Urinary bladder (tissue), 4 donors: ENCODE data around the gene MUC2. TPM values are rescaled to one million over a fixed set of nuclear protein-coding genes. Genes with fewer than 3 reads are reported as not detected.

Experiments used
- DNase-seq: peaks from one replicate; pipeline ENCODE4 v3.0.0-alpha.2; 2015; ENCODE audit errors: extremely low spot score
- H3K27ac ChIP-seq: one replicate; pipeline ENCODE4 v1.5.1; 2013; ENCODE audit warnings: low read depth, mild to moderate bottlenecking, moderate library complexity
- H3K36me3 ChIP-seq: one replicate; pipeline ENCODE4 v1.6.1; 2013; ENCODE audit warnings: mild to moderate bottlenecking, moderate library complexity; ENCODE audit not compliant: insufficient read depth
- H3K4me1 ChIP-seq: one replicate; pipeline ENCODE4 v1.6.1; 2013; ENCODE audit warnings: mild to moderate bottlenecking, moderate library complexity; ENCODE audit not compliant: insufficient read depth
- H3K4me3 ChIP-seq: one replicate; pipeline ENCODE4 v1.5.1; 2013; ENCODE audit warnings: low read depth, low read length
- WGBS: extraction: QIAGEN DNeasy Blood & Tissue Kit; methylation state at CpG from one replicate; pipeline ENCODE4 v1.1.7; 2013; 5-methylcytosine and 5-hydroxymethylcytosine counted together
- polyA plus RNA-seq: library from polyadenylated mRNA; stranded (reverse); fragments of 200-250 nt; gene quantifications from one replicate; pipeline ENCODE4 v1.2.3, GENCODE V29; 2013
- total RNA-seq: library from RNA; depleted of rRNA; stranded (reverse); fragments of >200 nt; gene quantifications from one replicate; pipeline ENCODE4 v1.2.3, GENCODE V29; 2014
- donor health status: healthy with polysubstance abuse.
- donor health status: healthy.

MUC2 gene
- total and polyA plus RNA-seq, 2 donors = 0.01 TPM; not detected in 1

DNA sequence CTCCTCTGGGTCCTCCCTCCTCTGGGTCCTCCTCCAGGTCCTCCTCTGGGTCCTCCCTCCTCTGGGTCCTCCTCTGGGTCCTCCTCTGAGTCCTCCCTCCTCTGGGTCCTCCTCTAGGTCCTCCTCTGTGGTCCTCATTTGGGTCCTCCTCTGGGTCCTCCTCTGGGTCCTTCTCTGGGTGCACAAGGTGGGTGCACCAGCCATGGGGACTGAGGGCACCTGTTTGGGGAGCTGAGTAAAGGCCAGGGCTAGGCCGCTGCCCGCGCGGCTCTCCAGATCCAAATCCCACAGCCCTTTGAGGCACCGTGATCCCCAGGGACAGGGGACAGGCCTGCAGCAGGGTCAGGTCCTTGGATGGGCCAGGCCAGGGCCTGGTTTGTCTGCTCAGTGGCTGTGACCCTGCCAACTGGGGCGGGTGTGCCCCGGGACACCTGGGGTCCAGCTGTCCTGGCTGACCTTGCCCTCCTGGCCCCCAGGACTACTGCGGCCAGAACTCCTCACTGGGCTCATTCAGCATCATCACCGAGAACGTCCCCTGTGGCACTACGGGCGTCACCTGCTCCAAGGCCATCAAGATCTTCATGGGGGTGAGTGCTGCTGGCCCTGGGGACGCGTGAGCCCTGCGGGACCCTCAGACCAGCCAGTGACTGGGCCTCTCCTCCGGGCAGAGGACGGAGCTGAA, 12.7 kb downstream of the MUC2 start:
- WGBS = 95% methylated on average over 17 of the region's 17 CpGs
- Histone ChIP-seq H3K27ac (no peak overlapping the region), H3K4me1 (no peaks in the 10 kb centered on the region), H3K36me3 (no peaks in the 10 kb centered on the region), H3K4me3 (no peak overlapping the region)
- DNase-seq = no peak

DNA sequence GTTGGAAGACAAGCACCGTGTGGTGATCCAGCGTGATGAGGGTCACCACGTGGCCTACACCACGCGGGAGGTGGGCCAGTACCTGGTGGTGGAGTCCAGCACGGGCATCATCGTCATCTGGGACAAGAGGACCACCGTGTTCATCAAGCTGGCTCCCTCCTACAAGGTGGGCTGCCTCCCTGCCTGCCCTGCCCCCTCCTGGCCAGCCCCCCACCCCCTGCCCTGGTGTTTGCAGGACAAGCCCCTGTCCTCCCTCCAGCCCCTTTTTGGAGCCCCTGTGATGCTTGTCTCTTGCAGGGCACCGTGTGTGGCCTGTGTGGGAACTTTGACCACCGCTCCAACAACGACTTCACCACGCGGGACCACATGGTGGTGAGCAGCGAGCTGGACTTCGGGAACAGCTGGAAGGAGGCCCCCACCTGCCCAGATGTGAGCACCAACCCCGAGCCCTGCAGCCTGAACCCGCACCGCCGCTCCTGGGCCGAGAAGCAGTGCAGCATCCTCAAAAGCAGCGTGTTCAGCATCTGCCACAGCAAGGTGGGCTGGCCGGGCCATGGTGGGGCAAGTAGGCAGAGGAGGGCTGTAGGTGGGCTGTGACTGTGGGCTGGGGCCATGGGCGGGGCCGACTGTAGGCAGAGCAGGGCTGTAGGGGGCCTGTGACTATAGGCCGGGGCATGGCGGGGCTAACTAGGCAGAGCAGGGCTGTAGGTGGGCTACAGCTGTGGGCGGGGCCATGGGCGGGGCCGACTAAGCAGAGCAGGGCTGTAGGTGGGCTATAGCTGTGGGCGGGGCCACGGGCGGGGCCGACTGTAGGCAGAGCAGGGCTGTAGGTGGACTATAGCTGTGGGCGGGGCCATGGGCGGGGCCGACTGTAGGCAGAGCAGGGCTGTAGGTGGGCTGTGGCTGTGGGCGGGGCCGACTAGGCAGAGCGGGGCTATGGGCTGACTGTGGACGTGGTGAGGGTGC, 13.6 kb downstream of the MUC2 start:
- no peak overlapping the region for H3K4me3 ChIP-seq
- no peaks in the 10 kb centered on the region for H3K36me3 ChIP-seq
- 90% methylated on average over 40 of the region's 40 CpGs for WGBS
- H3K27ac ChIP-seq = no peak overlapping the region
- no peaks in the 10 kb centered on the region for H3K4me1 ChIP-seq
- no peak for DNase-seq

DNA sequence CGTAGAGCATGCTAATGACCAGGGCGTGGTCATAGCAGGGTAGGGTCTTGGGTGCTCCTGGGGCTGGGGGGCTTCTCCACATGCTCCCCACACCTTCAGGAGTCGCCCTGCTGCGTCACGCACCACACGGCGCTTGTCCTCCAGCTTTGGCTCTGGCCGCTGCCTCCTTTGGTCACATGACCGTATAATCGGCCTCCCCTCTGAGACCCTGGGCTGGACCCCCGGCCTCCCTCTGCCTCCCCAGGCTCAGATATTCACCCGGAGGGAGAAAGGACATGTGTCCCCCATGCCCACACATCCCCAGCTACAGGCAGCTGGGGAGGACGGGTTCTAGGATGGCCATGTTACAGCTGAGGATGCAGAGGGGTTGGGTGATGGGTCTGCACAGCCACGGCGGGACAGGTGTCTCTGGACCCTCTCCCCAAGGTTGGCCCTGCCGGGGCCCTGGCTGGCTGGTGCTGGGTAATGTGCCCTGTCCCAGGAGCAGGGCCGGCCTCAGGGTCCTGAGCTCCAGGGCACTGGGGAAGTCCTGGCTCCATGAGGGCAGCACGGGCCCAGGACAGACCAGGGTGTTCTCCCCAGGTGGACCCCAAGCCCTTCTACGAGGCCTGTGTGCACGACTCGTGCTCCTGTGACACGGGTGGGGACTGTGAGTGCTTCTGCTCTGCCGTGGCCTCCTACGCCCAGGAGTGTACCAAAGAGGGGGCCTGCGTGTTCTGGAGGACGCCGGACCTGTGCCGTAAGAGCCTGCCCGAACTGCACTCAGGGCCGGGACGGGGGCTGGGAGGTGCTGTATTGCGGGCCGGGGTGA, 14.5 kb downstream of the MUC2 start:
- H3K4me1 ChIP-seq = no peaks in the 10 kb centered on the region
- DNase-seq = no peak
- WGBS = 95% methylated on average over 33 of the region's 33 CpGs
- no peak overlapping the region for H3K27ac ChIP-seq
- H3K4me3 ChIP-seq = no peak overlapping the region
- no peaks in the 10 kb centered on the region for H3K36me3 ChIP-seq

DNA sequence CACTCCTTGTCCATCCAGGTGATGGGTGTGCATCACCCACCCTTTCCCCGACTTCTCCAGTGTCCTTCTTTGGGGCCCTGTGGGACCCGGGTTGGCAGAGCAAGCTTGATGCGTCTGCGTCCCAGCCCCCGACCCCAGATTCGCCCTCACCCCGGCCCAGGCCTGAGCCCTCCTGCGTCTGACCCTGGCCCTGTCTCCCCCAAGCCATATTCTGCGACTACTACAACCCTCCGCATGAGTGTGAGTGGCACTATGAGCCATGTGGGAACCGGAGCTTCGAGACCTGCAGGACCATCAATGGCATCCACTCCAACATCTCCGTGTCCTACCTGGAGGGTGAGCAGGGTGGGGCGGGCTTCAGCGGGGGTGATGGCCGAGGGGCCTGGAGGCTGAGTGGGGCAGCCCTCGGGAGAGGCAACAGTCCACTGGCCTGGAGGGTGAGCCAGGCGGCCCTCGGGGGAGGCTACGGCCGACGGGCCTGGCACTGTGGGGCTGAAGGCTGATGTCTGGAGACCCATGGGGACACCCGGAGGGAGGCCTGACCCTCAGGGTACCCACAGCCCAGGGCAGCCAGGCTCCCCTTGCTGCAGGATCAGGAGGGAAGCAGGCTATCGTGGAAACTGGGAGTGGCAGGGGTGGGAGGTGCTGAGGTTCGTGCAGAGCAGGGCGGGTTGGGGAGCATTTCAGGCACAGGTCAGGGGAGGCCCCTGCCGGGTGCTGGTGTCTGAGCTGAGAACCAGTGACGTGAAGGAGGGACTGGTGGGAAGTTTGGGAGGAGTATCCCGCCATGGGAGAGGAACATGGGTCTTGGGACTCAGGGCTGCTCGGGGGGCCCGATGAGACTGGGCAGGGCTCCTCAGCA, 15.3 kb downstream of the MUC2 start:
- H3K36me3 ChIP-seq = no peaks in the 10 kb centered on the region
- no peaks in the 10 kb centered on the region for H3K4me1 ChIP-seq
- no peak overlapping the region for H3K27ac ChIP-seq
- H3K4me3 ChIP-seq = no peak overlapping the region
- 85% methylated on average over 31 of the region's 31 CpGs for WGBS
- DNase-seq = no peak

DNA sequence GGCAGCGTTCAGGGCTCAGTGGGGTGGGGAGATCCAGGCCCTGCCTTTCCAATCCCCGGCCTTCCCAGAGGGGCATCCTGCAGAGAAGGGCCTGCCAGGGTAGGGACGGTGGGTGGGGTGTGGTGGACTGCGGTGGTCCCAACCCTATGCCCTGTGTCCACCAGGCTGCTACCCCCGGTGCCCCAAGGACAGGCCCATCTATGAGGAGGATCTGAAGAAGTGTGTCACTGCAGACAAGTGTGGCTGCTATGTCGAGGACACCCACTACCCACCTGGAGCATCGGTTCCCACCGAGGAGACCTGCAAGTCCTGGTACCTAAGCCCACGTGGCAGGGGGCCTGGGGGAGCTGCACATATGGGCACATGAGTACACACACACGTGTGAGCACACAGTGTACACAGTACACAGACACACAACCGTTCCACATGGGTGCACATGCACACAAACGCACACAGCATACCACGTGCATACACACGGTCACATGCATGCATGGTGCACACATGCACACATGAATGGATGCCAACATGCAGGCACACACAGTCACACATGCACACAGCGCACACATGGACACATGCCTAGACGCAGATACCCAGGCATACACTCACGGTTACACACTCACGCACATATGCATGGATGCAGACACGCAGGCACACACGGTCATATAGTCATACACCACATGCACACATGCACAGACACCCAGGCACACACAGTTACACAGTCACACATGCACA, 16.1 kb downstream of the MUC2 start:
- DNase-seq = no peak
- Histone ChIP-seq H3K4me1 (no peaks in the 10 kb centered on the region), H3K4me3 (no peak overlapping the region), H3K36me3 (no peaks in the 10 kb centered on the region), H3K27ac (no peak overlapping the region)
- WGBS = 93% methylated on average over 20 of the region's 20 CpGs

DNA sequence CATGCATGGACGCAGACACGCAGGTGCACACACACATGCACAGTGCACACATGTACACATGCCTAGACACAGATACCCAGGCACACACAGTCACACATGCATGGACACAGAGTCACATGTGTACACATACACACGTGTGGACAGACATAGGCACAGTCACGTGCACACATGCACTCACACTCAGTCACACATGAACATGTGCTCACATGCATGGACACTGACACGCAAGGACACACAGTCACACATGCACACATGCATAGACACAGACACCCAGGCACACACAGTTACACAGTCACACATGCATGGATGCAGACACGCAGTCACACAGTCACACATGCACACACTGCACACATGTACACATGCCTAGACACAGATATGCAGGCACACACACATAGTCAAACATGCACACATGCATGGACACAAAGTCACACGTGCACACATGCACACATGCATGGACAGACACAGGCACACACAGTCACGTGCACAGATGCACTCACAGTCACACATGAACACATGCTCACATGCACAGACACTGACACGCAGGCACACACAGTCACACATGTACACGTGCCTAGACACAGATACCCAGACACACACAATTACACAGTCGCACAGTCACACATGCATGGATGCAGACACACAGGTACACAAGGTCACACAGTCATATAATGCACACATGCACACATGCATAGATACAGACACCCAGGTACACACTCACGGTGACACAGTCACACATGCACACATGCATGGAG, 16.8 kb downstream of the MUC2 start:
- no peak overlapping the region for H3K4me3 ChIP-seq
- H3K36me3 ChIP-seq = no peaks in the 10 kb centered on the region
- DNase-seq = no peak
- 90% methylated on average over 12 of the region's 12 CpGs for WGBS
- H3K4me1 ChIP-seq = no peaks in the 10 kb centered on the region
- no peak overlapping the region for H3K27ac ChIP-seq

DNA sequence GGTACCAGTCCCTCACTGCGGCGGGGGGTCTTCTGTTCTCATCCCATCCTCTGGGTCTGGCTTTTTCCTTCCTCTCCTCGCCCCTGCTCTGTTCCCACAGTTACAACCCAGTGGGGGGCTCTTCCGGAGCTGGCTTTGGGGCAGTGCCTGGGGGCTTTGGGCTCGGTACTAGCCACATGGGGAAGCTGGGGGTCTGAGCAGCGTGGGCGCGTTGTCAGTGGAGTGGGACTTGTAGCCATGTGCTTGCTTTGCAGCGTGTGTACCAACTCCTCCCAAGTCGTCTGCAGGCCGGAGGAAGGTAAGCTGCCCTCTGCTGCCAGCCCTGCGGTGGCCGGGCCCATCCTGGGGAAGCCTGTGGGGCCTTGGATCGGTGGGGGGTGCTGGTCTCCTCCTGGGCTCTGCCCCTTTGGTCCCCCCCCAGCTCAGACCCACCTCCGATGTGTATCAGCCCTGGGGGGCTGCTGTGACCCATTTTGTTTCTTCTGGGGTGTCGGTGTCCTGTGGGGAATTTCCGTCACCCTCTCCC, 17.5 kb downstream of the MUC2 start:
- Histone ChIP-seq H3K36me3 (no peaks in the 10 kb centered on the region), H3K4me1 (no peaks in the 10 kb centered on the region), H3K27ac (no peak overlapping the region), H3K4me3 (no peak overlapping the region)
- 68% methylated on average over 17 of the region's 17 CpGs for WGBS
- DNase-seq = no peak

DNA sequence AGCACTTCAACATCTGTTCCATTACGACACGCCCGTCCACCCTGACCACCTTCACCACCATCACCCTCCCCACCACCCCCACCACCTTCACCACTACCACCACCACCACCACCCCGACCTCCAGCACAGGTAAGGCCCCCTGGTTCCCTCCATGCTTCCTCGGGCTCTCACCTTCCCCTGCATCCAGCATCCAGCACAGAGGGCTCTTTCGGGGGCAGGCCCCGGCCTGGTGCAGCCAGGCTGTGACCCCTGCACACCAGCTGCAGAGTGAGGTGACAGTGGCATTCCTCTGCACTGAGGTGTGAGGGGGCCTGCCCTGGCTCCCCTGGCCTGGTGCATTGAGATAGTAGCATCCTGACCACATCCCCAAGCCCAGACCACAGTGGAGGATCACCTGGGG, 18.2 kb downstream of the MUC2 start:
- DNase-seq = no peak
- Histone ChIP-seq H3K36me3 (no peaks in the 10 kb centered on the region), H3K4me3 (no peak overlapping the region), H3K4me1 (no peaks in the 10 kb centered on the region), H3K27ac (no peak overlapping the region)
- WGBS = 81% methylated on average over 7 of the region's 7 CpGs

DNA sequence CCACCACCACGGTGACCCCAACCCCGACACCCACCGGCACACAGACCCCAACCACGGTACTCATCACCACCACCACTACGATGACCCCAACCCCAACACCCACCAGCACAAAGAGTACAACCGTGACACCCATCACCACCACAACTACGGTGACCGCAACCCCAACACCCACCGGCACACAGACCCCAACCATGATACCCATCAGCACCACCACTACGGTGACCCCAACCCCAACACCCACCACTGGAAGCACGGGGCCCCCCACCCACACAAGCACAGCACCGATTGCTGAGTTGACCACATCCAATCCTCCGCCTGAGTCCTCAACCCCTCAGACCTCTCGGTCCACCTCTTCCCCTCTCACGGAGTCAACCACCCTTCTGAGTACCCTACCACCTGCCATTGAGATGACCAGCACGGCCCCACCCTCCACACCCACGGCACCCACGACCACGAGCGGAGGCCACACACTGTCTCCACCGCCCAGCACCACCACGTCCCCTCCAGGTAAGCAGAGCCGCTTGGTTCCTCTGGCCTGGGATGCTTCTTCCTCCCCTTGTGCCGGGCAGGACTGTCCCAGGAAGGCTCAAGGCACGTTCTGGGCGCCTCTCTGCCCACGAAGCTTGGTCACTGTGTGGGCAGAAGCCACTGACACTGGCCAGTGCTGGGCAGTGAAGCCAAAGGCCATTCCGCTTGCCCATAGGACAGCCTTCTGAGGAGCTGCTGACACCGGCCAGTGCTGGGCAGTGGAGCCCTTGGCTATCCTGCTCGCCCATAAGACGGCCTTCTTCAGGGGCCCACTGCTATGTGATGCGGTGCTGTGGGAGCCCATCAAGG, 25.1 kb downstream of the MUC2 start:
- no peaks in the 10 kb centered on the region for H3K36me3 ChIP-seq
- 93% methylated on average over 32 of the region's 32 CpGs for WGBS

DNA sequence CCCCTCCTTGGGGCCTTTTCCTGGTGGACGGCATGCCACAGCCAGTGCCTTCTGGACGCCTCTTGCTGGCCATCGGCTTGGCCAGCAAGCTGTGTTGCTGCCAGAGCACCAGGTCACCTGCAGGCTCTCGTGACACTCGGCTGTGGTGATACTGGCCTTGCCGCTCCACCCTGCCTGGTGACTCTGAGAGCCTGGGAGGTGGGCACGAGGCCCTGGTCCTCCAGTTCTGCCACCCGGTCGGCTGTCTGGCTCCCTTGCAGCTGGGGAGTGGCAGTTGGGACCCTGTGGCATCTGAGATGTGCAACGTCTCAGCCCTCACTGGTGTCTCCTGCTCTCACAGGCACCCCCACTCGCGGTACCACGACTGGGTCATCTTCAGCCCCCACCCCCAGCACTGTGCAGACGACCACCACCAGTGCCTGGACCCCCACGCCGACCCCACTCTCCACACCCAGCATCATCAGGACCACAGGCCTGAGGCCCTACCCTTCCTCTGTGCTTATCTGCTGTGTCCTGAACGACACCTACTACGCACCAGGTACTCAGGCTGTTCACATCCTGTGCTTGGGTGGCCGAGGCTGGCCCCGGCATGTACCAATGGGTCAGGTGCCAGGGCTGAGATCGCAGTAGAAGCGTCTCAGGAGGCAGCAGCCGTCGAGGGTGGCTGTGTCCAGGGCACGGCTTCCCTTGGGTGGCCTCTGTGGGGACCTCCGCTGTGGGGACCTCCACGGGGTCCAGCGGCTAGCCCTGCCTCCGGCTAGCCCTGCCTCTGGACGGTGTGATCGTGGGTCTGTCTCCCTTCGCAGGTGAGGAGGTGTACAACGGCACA, 26.0 kb downstream of the MUC2 start:
- Histone ChIP-seq H3K4me1 (no peaks in the 10 kb centered on the region), H3K36me3 (no peaks in the 10 kb centered on the region), H3K27ac (no peak overlapping the region), H3K4me3 (no peak overlapping the region)
- WGBS = 88% methylated on average over 33 of the region's 33 CpGs
- DNase-seq = no peak

More for the DNA sequence above, 25.1 kb downstream of the MUC2 start:
- H3K4me1 ChIP-seq = no peaks in the 10 kb centered on the region
- no peak overlapping the region for H3K4me3 ChIP-seq
- DNase-seq = no peak
- no peak overlapping the region for H3K27ac ChIP-seq
